T-helper 2 cell treated with Interferon-gamma antibody and Interleukin-4, amounts not matched to agents 100 ng/mL and 5 ng/mL, for 36 hours (primary cell): ENCODE results near the gene B3GNT5. TPM values are rescaled to one million over a fixed set of nuclear protein-coding genes. Genes with fewer than 3 reads are reported as not detected.

Experiments used
- intact Hi-C: fragments of 100-400 bp; cut with micrococcal nuclease; formaldehyde crosslinking; loops from one replicate; pipeline ENCODE4 v1.15.1; 2023
- total RNA-seq: library from RNA; stranded (reverse); gene quantifications from 2 replicates; pipeline ENCODE4 v1.2.3, GENCODE V29; 2022

Gene B3GNT5
- total RNA-seq, 1 donor from 2014 or later: 3.3 TPM

GRCh38 chr3:183288117-183288516, 35.1 kb downstream of the B3GNT5 start:
- intact Hi-C loops: loop anchor here (5.0 kb wide), 1 partner anchor 94 kb away; no protein-coding TSS in a partner anchor

- intact Hi-C loops: no loop called here
Observed at GRCh38 chr3:183290216-183290615, 37.2 kb downstream of the B3GNT5 start.

- intact Hi-C loops: no loop called here
Observed at GRCh38 chr3:183291497-183292031, 38.5 kb downstream of the B3GNT5 start.

- intact Hi-C loops: no loop called here
Observed at GRCh38 chr3:183293966-183294365, 40.9 kb downstream of the B3GNT5 start.

- intact Hi-C loops: no loop called here
Observed at GRCh38 chr3:183295211-183295610, 42.2 kb downstream of the B3GNT5 start.

- intact Hi-C loops: no loop called here
Observed at GRCh38 chr3:183296944-183297343, 43.9 kb downstream of the B3GNT5 start.

GRCh38 chr3:183298701-183299153, 45.7 kb downstream of the B3GNT5 start:
- intact Hi-C loops: no loop called here

GRCh38 chr3:183299976-183300375, 46.9 kb downstream of the B3GNT5 start:
- intact Hi-C loops: no loop called here

- intact Hi-C loops: no loop called here
Observed at GRCh38 chr3:183300996-183301562, 48.0 kb downstream of the B3GNT5 start.

GRCh38 chr3:183301937-183302580, 49.0 kb downstream of the B3GNT5 start:
- intact Hi-C loops: no loop called here

GRCh38 chr3:183303690-183304089, 50.6 kb downstream of the B3GNT5 start:
- intact Hi-C loops: no loop called here

GRCh38 chr3:183306798-183307671, 54.0 kb downstream of the B3GNT5 start:
- intact Hi-C loops: loop anchor here (2.0 kb wide), 1 partner anchor 20 kb away; no protein-coding TSS in a partner anchor

GRCh38 chr3:183307749-183308148, 54.7 kb downstream of the B3GNT5 start:
- intact Hi-C loops: loop anchor here (2.0 kb wide), 1 partner anchor 21 kb away; no protein-coding TSS in a partner anchor

- intact Hi-C loops: no loop called here
Observed at GRCh38 chr3:183308751-183309150, 55.7 kb downstream of the B3GNT5 start.

GRCh38 chr3:183309276-183309675, 56.2 kb downstream of the B3GNT5 start:
- intact Hi-C loops: no loop called here

GRCh38 chr3:183310936-183311335, 57.9 kb downstream of the B3GNT5 start:
- intact Hi-C loops: no loop called here

GRCh38 chr3:183312433-183312832, 59.4 kb downstream of the B3GNT5 start:
- intact Hi-C loops: no loop called here

GRCh38 chr3:183313351-183313750, 60.3 kb downstream of the B3GNT5 start:
- intact Hi-C loops: no loop called here

- intact Hi-C loops: no loop called here
Observed at GRCh38 chr3:183313764-183314163, 60.7 kb downstream of the B3GNT5 start.

GRCh38 chr3:183315739-183316138, 62.7 kb downstream of the B3GNT5 start:
- intact Hi-C loops: no loop called here

- intact Hi-C loops: no loop called here
Observed at GRCh38 chr3:183317271-183317670, 64.2 kb downstream of the B3GNT5 start.
